Activated CD8-positive, alpha-beta memory T cell treated with anti-CD3 and anti-CD28 coated beads for 48 hours (primary cell): ENCODE measurements around the gene SPX.

Source experiments
- DNase-seq, 3 experiments: peaks; one replicate each; pipeline ENCODE4 v3.0.0-alpha.2; 2020; ENCODE audit warnings: low read depth in 2 of 3, low spot score in 2 of 3

The SPX gene

GRCh38 chr12:21526053-21526452 is at the start of gene SPX:
Gene SPX (plus strand): TSS chr12:21526296. CDS start chr12:21526473, 177 bp downstream.
- DNase-seq = no peak

DNA sequence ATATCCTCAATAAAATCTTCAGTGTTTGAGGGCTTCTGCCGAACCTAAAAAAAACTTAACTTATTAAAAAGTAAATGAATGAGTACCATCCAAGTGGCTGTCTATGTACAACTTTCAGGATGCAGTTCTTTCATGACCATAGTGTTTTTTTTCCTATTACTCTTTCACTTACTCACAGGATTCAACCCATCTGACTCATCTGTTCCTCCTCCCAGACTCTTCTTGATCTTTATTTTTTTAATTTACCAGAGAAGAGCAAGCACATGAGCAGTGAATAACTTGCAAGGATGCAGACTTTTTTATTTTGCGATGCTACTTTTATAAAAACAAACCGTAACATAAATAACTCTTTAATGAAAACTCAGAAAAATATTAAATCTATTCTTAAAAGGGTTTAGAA is 49.1 kb upstream of the SPX start:
- no peak for DNase-seq

GRCh38 chr12:21478756-21479455 is 47.2 kb upstream of the SPX start:
- no peak for DNase-seq

DNA sequence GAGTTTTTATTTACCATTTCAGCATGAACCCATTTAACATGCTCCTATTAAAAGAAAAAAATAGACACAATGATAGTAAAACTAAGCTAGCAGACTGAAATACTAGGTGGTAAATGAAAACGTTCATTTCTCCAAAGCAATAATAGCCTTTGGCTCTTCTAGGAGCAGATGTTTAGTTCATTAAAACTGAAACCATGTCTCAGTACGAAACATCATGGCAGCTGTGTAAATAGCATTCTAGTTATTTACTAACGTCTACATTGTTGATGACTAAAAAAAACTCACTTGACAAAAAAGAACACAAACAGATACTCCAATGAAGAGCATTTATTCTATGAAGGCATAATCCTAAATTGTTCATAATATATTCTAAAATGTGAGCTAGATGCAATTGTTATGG is 42.6 kb upstream of the SPX start:
- no peak for DNase-seq

DNA sequence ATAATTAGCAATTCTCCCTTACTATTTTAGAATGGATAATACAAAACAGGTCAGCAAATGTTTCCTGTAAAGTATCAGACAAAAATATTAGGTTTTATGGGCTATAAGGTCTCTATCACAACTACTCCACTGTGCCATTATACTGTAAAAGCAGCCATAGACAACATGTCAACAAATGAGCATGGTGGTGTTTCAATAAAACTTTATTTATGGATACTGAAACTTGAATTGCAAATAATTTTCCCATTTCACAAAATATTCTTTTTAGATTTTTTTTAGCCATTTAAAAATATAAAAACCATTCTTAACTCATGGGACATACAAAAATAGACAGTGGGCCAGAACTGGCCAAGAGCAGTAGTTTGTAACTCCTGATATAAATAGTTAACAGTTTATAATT is 40.1 kb upstream of the SPX start:
- DNase-seq = no peak

- DNase-seq = no peak
These were observed 26.3 kb upstream of the SPX start for GRCh38 chr12:21499765-21500164.

DNA sequence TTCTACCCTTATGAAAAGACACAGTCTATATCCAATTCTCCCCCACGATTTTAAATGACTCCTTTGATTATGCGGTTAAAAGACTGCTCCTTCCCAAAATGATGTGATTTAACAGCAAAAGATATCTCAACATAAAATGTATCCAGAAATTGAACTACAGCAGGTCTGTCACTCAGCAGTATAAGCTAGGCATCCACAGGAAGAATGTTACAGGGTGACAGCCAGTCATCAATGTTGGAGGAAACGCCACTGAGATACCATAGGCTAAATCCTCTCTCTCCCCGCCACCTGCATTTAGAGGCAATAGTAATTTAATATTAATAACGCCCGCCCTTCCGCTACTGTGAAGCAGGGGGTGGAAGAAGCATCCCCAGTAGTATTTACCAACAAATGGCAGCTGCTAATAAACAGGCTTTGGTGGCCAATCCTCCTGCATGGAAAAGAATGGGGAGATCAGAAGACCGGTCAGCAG is 25.3 kb upstream of the SPX start:
- no peak for DNase-seq

GRCh38 chr12:21501258-21502163 is 24.6 kb upstream of the SPX start, which contains the start of the genes GOLT1B and RECQL:
Gene GOLT1B (plus strand): TSS chr12:21501789. CDS start chr12:21501924, 135 bp downstream.
Gene RECQL (minus strand): TSS chr12:21501635. CDS start chr12:21499570, 2,065 bp downstream.
- DNase-seq = peak; percentile 61 to 78 (median 77)

DNA sequence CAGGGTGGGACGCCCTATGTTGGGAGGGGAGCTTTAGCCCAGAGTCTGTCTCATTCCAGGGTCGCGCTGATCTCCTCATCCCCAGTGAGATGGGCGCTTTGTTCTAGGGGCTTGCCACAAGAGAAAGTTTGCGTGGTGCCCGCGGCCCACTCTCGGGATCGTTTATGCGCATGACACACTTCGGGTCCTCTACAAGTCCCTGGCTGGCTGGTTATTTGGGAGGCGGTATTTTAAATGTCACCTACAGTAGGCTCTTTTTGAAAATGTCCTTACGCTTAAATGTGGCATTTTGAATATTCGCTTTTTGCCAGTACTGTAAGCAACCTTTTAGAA is 24.0 kb upstream of the SPX start:
- peak in 1 of 3 experiments; percentile 21 for DNase-seq

DNA sequence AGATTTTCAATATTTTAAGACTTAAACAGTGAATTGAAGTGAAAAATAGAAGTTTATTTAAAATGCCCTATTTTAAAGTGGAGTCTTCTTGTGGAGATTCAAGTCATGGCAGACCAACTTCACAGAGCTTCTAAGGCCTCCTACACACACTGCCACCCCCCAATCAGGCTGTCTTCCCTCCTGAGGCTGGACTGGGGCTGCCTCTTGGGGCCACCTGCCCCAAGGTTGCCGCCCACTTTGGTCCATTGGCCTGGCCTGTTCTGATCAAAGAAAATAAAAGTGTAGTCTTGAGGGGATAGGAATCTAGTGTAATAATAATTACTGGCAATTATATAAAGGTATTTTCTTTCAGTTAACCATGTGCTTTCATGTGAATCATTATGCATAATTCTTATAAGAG is 23.2 kb upstream of the SPX start:
- DNase-seq = no peak

DNA sequence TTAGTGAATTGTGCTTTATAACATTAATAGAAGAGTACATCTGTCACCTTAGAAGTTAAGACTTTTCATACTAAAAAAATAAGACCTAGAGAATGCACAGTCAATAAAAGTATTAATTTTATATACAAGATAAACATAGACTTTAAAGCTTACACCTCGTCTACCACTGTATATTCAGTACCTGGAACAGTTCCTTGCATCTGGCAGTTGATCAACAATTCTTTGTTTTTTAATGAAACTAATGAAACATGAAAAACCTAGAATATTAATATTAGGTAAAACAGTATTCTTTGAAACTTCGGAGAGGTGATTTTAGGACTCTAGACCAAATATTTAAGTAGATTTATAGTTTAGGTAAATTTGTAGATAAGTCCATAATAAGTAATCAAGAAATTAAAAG is 20.2 kb upstream of the SPX start:
- DNase-seq = no peak

- no peak for DNase-seq
These were observed 18.2 kb upstream of the SPX start for GRCh38 chr12:21507849-21508248.

- no peak for DNase-seq
These were observed 16.3 kb upstream of the SPX start for GRCh38 chr12:21509768-21510167.

DNA sequence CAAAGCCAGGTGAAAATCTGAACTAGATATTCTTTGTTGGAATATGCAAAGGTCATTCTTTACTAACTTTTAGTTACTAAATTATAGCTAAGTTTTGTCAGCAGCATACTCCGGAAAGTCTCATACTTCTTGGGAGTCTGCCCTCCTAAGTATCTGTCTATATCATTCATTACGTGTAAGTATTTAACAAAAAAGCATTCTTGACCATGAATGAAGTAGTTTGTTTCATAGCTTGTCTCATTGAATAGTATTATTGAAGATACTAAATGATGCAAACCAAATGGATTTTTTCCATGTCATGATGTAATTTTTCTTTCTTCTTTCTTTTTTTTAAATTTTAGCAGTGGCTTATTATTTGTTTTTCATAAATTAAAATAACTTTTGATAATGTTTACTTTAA is 9.8 kb upstream of the SPX start:
- no peak for DNase-seq

DNA sequence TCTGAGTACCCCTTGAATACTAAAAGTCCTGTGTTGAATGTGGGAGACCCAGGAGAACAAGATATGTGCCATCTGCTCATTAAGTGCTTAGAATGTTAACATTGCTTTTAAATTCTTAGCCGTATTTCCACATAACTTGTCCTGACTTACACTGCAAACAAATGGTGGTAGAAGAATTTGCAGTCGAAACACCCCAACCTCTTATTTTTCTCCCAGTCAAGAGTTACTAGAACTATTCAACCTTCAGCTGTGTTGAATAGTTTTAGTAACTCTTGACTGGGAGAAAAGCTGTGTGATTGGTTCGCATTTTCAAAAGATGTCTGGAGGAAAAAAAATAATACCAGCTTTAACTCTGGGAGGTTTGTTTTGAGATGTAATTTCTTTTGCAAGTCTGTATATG is 7.6 kb upstream of the SPX start:
- no peak for DNase-seq

- no peak for DNase-seq
These were observed 4.6 kb upstream of the SPX start for GRCh38 chr12:21521541-21521940.

GRCh38 chr12:21523148-21523547 is 2.9 kb upstream of the SPX start:
- no peak for DNase-seq

DNA sequence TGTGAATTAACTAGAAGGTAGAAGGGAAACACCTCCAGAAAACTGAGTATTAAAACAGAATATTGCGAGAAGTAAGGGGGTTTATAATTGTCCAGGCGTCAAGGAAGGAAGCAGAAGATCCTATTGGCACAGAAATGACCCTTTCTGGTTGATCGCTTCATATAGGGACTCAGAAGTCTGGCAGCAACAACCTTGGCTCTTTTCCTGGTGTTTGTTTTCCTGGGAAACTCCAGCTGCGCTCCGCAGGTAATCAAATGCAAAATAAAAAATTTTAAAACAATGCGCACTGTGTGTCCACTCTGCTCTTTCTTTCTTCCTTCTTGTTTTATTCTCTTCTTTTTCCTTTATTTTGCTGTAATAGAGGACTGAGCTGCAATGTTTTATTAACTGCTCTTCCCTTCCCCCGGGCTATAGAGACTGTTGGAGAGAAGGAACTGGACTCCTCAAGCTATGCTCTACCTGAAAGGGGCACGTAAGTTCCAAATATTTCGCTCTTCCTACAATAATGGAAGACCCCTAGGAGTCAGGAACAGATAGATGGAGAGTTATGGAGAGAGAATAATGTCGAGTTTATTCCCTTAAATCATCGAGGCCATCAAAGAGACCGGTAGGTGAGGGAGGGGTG is 737 bp downstream of the SPX start:
- DNase-seq = no peak

DNA sequence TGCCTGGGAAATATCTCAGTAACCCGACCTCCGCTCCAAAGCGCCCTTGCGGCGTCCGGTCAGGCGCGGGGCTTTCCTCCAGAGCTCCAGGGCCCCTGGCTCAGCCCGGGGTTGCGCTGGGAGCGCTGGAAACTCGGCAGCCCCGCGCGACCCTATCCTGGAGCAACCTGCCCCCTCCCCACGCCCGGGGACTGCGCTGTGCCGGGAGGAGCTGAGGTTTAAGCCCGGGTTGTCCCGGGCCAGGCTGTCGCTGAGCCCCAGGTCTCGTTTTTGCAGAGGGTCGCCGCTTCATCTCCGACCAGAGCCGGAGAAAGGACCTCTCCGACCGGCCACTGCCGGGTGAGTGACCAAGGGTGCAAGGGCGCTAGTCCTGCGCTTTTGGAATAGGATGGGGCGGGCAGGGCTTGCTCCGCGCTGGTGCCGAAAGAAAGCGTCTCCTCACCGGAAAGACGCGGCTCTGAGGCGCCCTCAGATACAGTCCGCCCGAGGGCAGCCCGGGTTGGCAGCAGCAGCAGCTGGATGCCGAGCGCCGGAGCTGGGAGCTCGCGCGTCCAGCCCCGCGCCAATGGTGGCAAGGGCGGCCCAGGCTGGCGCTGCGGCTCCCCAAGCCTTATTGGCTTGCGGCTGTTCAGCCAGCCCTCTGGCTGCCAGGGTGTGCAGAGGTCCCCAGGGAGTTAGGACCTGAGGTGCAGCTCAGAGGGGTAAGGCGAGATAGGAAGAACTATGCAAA is 1.5 kb downstream of the SPX start:
- peak in 2 of 3 experiments; percentile 12 to 32 for DNase-seq

GRCh38 chr12:21528953-21529352 is 2.9 kb downstream of the SPX start:
- DNase-seq = no peak

- no peak for DNase-seq
These were observed 3.4 kb downstream of the SPX start for GRCh38 chr12:21529456-21529855.
